MM.1S (cell line): ENCODE data around the gene MRPL58.

Source experiments
- DNase-seq: peaks from one replicate; pipeline ENCODE4 v3.0.0-alpha.2; 2015
- H2AFZ ChIP-seq: fragments of 300-600 bp; sonication (generic); 2 replicates; pipeline ENCODE4 v1.6.0; 2016; ENCODE audit warnings: antibody characterized with exemption, low read length
- H3F3A ChIP-seq: fragments of 300-600 bp; sonication (generic); 2 replicates; pipeline ENCODE4 v1.6.1; 2016; ENCODE audit warnings: mild to moderate bottlenecking, antibody characterized with exemption, low read length, moderate library complexity, mixed read lengths; ENCODE audit not compliant: insufficient read depth
- H3K27ac ChIP-seq: fragments of 300-600 bp; sonication (generic); 2 replicates; pipeline ENCODE4 v1.5.1; 2016; ENCODE audit warnings: mild to moderate bottlenecking, low read length
- H3K27me3 ChIP-seq: fragments of 300-600 bp; sonication (generic); replicated peaks from 2 replicates; pipeline ENCODE4 v1.6.0; 2016; ENCODE audit warnings: low read length; ENCODE audit not compliant: insufficient read depth
- H3K36me3 ChIP-seq: fragments of 300-600 bp; sonication (generic); replicated peaks from 2 replicates; pipeline ENCODE4 v1.6.1; 2016; ENCODE audit warnings: mild to moderate bottlenecking, low read length, mixed read lengths; ENCODE audit not compliant: insufficient read depth
- H3K4me1 ChIP-seq: fragments of 300-600 bp; sonication (generic); 2 replicates; pipeline ENCODE4 v1.6.1; 2016; ENCODE audit warnings: low read length, mixed read lengths
- H3K4me2 ChIP-seq: fragments of 300-600 bp; sonication (generic); 2 replicates; pipeline ENCODE4 v1.6.0; 2016; ENCODE audit warnings: low read depth, low read length
- H3K4me3 ChIP-seq: fragments of 300-600 bp; sonication (generic); 2 replicates; pipeline ENCODE4 v1.5.1; 2016; ENCODE audit warnings: low read length, mixed read lengths
- H3K79me2 ChIP-seq: fragments of 300-600 bp; sonication (generic); 2 replicates; pipeline ENCODE4 v1.6.1; 2016; ENCODE audit warnings: mixed run types, low read length, mixed read lengths
- H3K9ac ChIP-seq: fragments of 300-600 bp; sonication (generic); 2 replicates; pipeline ENCODE4 v1.6.1; 2016; ENCODE audit warnings: low read length, mixed read lengths
- H3K9me2 ChIP-seq: fragments of 300-600 bp; sonication (generic); replicated peaks from 2 replicates; pipeline ENCODE4 v1.6.1; 2016; ENCODE audit warnings: mild to moderate bottlenecking, low read length, mixed read lengths; ENCODE audit not compliant: insufficient read depth
- H3K9me3 ChIP-seq: fragments of 300-600 bp; sonication (generic); replicated peaks from 2 replicates; pipeline ENCODE4 v1.6.1; 2016; ENCODE audit warnings: mild to moderate bottlenecking, low read length, mixed read lengths; ENCODE audit not compliant: insufficient read depth
- H4K20me1 ChIP-seq: fragments of 300-600 bp; sonication (generic); 2 replicates; pipeline ENCODE4 v1.6.1; 2016; ENCODE audit warnings: mild to moderate bottlenecking, low read length, moderate library complexity, mixed read lengths; ENCODE audit not compliant: insufficient read depth
- EZH2 ChIP-seq: fragments of 300-600 bp; sonication (generic); optimal IDR thresholded peaks from 2 replicates; pipeline ENCODE3; 2017; ENCODE audit warnings: low read depth, mild to moderate bottlenecking, antibody characterized with exemption, low read length, mixed read lengths
- EZH2phosphoT487 ChIP-seq: fragments of 300-600 bp; sonication (generic); IDR thresholded peaks from 2 replicates; pipeline ENCODE4 v1.6.1; 2018; ENCODE audit warnings: antibody characterized with exemption, low read length
- TF ChIP-seq, protein P1 (sequence below): fragments of 300-600 bp; sonication (generic); IDR thresholded peaks from 2 replicates; pipeline ENCODE4 v1.5.1; 2016; ENCODE audit warnings: antibody characterized with exemption, low read length, mixed read lengths

The MRPL58 gene

DNA sequence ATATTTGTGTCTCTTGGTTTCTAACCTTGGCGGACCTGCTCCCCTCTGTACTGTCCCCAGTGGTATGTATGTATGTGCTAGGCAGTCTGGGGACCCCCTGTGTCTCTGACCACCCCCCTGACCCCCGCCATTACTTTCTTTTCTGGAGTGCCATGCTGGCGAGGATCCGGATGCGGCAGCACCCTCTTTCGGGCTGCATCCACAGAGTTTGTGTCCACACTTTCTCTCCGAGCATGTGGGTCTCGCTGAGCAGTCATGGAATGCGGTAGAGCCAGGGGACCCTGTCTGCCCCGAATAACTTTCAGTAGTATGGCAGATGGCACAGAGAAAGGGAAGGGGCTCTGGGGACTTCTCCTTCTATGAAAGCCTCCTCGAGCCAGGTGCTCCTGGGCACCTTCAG, 51.6 kb downstream of the MRPL58 start:
- peaks cover 27% of the 10 kb centered on the region for H3K4me1 ChIP-seq
- no peak for DNase-seq
- H3K9ac ChIP-seq = no peak overlapping the region
- H3K27me3 ChIP-seq = no peaks in the 10 kb centered on the region
- TF ChIP-seq EZH2 (no peak), EZH2phosphoT487 (no peak)
- TF ChIP-seq, protein P1, sequence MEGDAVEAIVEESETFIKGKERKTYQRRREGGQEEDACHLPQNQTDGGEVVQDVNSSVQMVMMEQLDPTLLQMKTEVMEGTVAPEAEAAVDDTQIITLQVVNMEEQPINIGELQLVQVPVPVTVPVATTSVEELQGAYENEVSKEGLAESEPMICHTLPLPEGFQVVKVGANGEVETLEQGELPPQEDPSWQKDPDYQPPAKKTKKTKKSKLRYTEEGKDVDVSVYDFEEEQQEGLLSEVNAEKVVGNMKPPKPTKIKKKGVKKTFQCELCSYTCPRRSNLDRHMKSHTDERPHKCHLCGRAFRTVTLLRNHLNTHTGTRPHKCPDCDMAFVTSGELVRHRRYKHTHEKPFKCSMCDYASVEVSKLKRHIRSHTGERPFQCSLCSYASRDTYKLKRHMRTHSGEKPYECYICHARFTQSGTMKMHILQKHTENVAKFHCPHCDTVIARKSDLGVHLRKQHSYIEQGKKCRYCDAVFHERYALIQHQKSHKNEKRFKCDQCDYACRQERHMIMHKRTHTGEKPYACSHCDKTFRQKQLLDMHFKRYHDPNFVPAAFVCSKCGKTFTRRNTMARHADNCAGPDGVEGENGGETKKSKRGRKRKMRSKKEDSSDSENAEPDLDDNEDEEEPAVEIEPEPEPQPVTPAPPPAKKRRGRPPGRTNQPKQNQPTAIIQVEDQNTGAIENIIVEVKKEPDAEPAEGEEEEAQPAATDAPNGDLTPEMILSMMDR = no peak
- H3K36me3 ChIP-seq = no peaks in the 10 kb centered on the region; the same call in 1 of the 2 replicates
- H3K79me2 ChIP-seq = no peaks in the 10 kb centered on the region
- no peak overlapping the region for H3K27ac ChIP-seq
- peaks cover 23% of the 10 kb centered on the region for H3F3A ChIP-seq
- H3K4me2 ChIP-seq = no peak overlapping the region
- H3K4me3 ChIP-seq = no peak overlapping the region
- H2AFZ ChIP-seq = no peak overlapping the region
- no peaks in the 10 kb centered on the region for H3K9me2 ChIP-seq
- H3K9me3 ChIP-seq = no peaks in the 10 kb centered on the region
- no peaks in the 10 kb centered on the region for H4K20me1 ChIP-seq

DNA sequence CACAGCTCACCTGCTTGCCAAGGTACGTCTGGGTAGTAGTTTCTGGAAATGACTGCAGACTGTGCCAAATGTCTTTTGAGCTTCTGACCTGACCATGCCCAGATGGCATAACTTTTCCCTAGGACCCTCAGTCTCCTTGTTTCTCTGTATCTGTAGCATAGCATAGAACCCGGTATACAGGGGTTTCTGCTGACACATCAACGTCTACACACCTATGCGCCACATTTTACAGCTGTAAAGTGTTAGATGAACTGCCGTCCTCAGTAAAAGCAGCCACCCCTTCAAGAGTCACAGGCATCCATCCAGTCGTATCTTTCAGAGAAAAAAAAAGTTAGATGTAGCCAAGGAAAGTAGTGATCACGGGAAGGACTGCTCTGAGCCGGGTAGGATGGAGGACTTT, 52.0 kb downstream of the MRPL58 start:
- no peaks in the 10 kb centered on the region for H3K27me3 ChIP-seq
- no peaks in the 10 kb centered on the region; the same call in 1 of the 2 replicates for H3K36me3 ChIP-seq
- H3K79me2 ChIP-seq = no peaks in the 10 kb centered on the region
- no peaks in the 10 kb centered on the region for H3K9me3 ChIP-seq
- no peaks in the 10 kb centered on the region for H3K9me2 ChIP-seq
- H3K4me1 ChIP-seq = peaks cover 27% of the 10 kb centered on the region
- DNase-seq = no peak
- no peak for TF ChIP-seq EZH2phosphoT487
- no peak for TF ChIP-seq EZH2
- TF ChIP-seq, protein P1 = no peak
- no peak overlapping the region for H3K4me3 ChIP-seq
- no peaks in the 10 kb centered on the region for H4K20me1 ChIP-seq
- H3K27ac ChIP-seq = no peak overlapping the region
- no peak overlapping the region for H2AFZ ChIP-seq
- no peak overlapping the region for H3K9ac ChIP-seq
- peaks cover 23% of the 10 kb centered on the region for H3F3A ChIP-seq
- H3K4me2 ChIP-seq = no peak overlapping the region

DNA sequence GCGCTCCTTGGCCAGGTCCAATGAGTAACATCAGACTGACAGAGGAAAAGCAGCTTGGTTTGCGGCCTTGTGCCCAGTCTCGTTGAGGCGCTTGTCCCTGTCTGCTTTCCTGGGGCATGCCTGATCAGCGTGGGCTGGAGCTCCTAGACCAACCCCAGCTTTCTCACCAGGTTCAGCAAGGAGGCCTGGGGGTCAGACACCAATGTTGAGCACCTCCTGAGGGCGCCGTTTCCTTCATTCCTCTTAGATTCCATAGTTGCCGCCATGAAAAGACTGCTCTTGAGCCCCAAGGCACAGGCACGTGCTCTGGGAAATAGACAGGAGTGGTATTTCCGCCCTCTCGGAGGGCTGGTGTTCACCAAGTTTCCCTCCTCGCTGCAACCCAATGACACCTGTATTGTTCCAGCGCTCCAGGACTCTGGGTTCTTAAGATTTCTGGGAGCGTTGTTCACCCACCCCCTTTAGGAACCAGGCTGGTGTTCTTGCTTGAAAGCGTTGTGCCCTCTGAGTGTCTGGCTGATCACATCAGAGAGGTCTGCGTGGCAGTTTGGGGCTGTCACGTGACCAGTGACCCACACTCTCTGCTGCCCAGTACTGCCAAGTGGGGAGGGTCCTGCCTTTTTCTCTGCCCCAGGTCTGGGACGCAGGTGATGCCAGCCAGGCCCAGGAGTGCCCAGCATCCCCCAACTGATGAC, 52.5 kb downstream of the MRPL58 start:
- peak overlapping the region; percentile 64 for H3K4me2 ChIP-seq
- H3K79me2 ChIP-seq = no peaks in the 10 kb centered on the region
- peaks cover 27% of the 10 kb centered on the region for H3K4me1 ChIP-seq
- peak overlapping the region; percentile 91 for H3K27ac ChIP-seq
- H3K27me3 ChIP-seq = no peaks in the 10 kb centered on the region
- no peak for TF ChIP-seq EZH2phosphoT487
- TF ChIP-seq EZH2 = no peak
- TF ChIP-seq, protein P1 = no peak
- no peaks in the 10 kb centered on the region for H4K20me1 ChIP-seq
- no peaks in the 10 kb centered on the region for H3K9me2 ChIP-seq
- no peaks in the 10 kb centered on the region for H3K9me3 ChIP-seq
- peaks cover 23% of the 10 kb centered on the region for H3F3A ChIP-seq
- no peak for DNase-seq
- H3K4me3 ChIP-seq = no peak overlapping the region
- H3K36me3 ChIP-seq = no peaks in the 10 kb centered on the region; the same call in 1 of the 2 replicates
- H2AFZ ChIP-seq = no peak overlapping the region
- peak overlapping the region; percentile 61 for H3K9ac ChIP-seq
